IMR-90 (cell line): ENCODE data around the gene ATP6V0A4. TPM values are rescaled to one million over a fixed set of nuclear protein-coding genes. Genes with fewer than 3 reads are reported as not detected.

ENCODE experiments used
- ATAC-seq: fragments of 200-7000 bp; cut with Tn5 transposase; 2 replicates; pipeline ENCODE4 v1.9.1; 2020; ENCODE audit warnings: low read depth, mild to moderate bottlenecking, moderate library complexity
- BruUV-seq: library from RNA; stranded (reverse); fragments of 400-500 nt; replicated peaks from 2 replicates; lab custom pipeline; 2021; lab: Mats Ljungman, UMichigan
- CTCF ChIA-PET: fragments of 300-600 bp; formaldehyde crosslinking; extraction: SDS; loops from one replicate; lab custom pipeline; 2021; ENCODE audit warnings: antibody characterized with exemption; lab: Yijun Ruan, JAX
- POLR2A ChIA-PET: fragments of 300-600 bp; sonication (Branson Sonifier 250); formaldehyde crosslinking; loops from one replicate; lab custom pipeline; 2022; ENCODE audit warnings: antibody characterized with exemption; ENCODE audit not compliant: unreplicated experiment; lab: Charles Lee
- DNase-seq: peaks from one replicate; pipeline ENCODE4 v3.0.0; 2013
- H2AFZ ChIP-seq: replicated peaks from 2 replicates; pipeline ENCODE3; 2013; ENCODE audit warnings: low read length, mild to moderate bottlenecking; ENCODE audit not compliant: poor library complexity
- H2AK5ac ChIP-seq: 2 replicates; pipeline ENCODE4 v1.6.1; 2013; ENCODE audit warnings: low read depth, low read length, inconsistent platforms
- H2AK9ac ChIP-seq: replicated peaks from 2 replicates; pipeline ENCODE3; 2013; ENCODE audit warnings: mild to moderate bottlenecking, low read depth, low read length, moderate library complexity; ENCODE audit not compliant: poor library complexity
- H2BK120ac ChIP-seq: 2 replicates; pipeline ENCODE4 v1.6.1; 2013; ENCODE audit warnings: low read depth, low read length, inconsistent platforms
- H2BK15ac ChIP-seq: 3 replicates; pipeline ENCODE4 v1.6.1; 2013; ENCODE audit warnings: low read depth, low read length, inconsistent platforms
- H2BK20ac ChIP-seq: 2 replicates; pipeline ENCODE4 v1.6.1; 2013; ENCODE audit warnings: low read depth, mild to moderate bottlenecking, inconsistent platforms, low read length, moderate library complexity
- H2BK5ac ChIP-seq: 2 replicates; pipeline ENCODE4 v1.6.1; 2013; ENCODE audit warnings: mild to moderate bottlenecking, low read depth, low read length, inconsistent platforms; ENCODE audit not compliant: poor library complexity, severe bottlenecking
- H3K14ac ChIP-seq: replicated peaks from 2 replicates; pipeline ENCODE4 v1.6.1; 2013; ENCODE audit warnings: low read depth, low read length, inconsistent platforms
- H3K18ac ChIP-seq: 2 replicates; pipeline ENCODE4 v1.6.1; 2013; ENCODE audit warnings: low read depth, low read length, control low read depth
- H3K23ac ChIP-seq: 2 replicates; pipeline ENCODE4 v1.6.1; 2013; ENCODE audit warnings: low read depth, low read length, inconsistent platforms
- H3K27ac ChIP-seq: 2 replicates; pipeline ENCODE4 v1.5.1; 2013; ENCODE audit warnings: mild to moderate bottlenecking, control low read depth, low read length; ENCODE audit not compliant: insufficient read depth
- H3K27me3 ChIP-seq: 2 replicates; pipeline ENCODE4 v1.6.1; 2013; ENCODE audit warnings: low read length; ENCODE audit not compliant: control insufficient read depth, insufficient read depth
- H3K36me3 ChIP-seq: 2 replicates; pipeline ENCODE4 v1.6.1; 2013; ENCODE audit warnings: low read length, mixed read lengths; ENCODE audit not compliant: control insufficient read depth, insufficient read depth
- H3K4ac ChIP-seq: 2 replicates; pipeline ENCODE4 v1.6.1; 2013; ENCODE audit warnings: low read depth, low read length, inconsistent platforms
- H3K4me1 ChIP-seq: 2 replicates; pipeline ENCODE4 v1.6.1; 2013; ENCODE audit warnings: low read length, mixed read lengths; ENCODE audit not compliant: control insufficient read depth, insufficient read depth
- H3K4me2 ChIP-seq: 2 replicates; pipeline ENCODE4 v1.6.1; 2013; ENCODE audit warnings: low read depth, mild to moderate bottlenecking, control low read depth, low read length, moderate library complexity
- H3K4me3 ChIP-seq: 2 replicates; pipeline ENCODE4 v1.5.1; 2013; ENCODE audit warnings: low read depth, mild to moderate bottlenecking, control low read depth, low read length, moderate library complexity; ENCODE audit not compliant: insufficient read depth
- H3K56ac ChIP-seq: 2 replicates; pipeline ENCODE4 v1.6.1; 2013; ENCODE audit warnings: low read length, inconsistent platforms; ENCODE audit not compliant: insufficient read depth; ENCODE audit errors: extremely low read depth
- H3K79me1 ChIP-seq, 2 experiments: 2 replicates each; pipeline ENCODE4 v1.6.1; 2013; ENCODE audit warnings: low read length in 2 of 2, inconsistent platforms in 1 of 2, low read depth in 1 of 2
- H3K9ac ChIP-seq: 2 replicates; pipeline ENCODE4 v1.6.1; 2013; ENCODE audit warnings: low read depth, low read length, control low read depth
- H3K9me1 ChIP-seq: 2 replicates; pipeline ENCODE4 v1.6.1; 2013; ENCODE audit warnings: low read length, inconsistent platforms; ENCODE audit not compliant: insufficient read depth
- H3K9me3 ChIP-seq: 2 replicates; pipeline ENCODE4 v1.6.1; 2013; ENCODE audit warnings: low read length; ENCODE audit not compliant: control insufficient read depth, insufficient read depth
- H4K20me1 ChIP-seq: 2 replicates; pipeline ENCODE4 v1.6.1; 2013; ENCODE audit warnings: low read length, inconsistent platforms; ENCODE audit not compliant: insufficient read depth
- H4K5ac ChIP-seq: 2 replicates; pipeline ENCODE4 v1.6.1; 2013; ENCODE audit warnings: mild to moderate bottlenecking, low read depth, low read length, control low read depth
- H4K8ac ChIP-seq, 2 experiments: 2 replicates each; pipeline ENCODE4 v1.6.1; 2013; ENCODE audit warnings: low read depth in 2 of 2, low read length in 2 of 2, control low read depth in 1 of 2, inconsistent platforms in 1 of 2
- H4K91ac ChIP-seq: 2 replicates; pipeline ENCODE4 v1.6.1; 2013; ENCODE audit warnings: low read depth, low read length, inconsistent platforms; ENCODE audit not compliant: insufficient read depth
- BHLHE40 ChIP-seq: fragments of 150-350 bp; IDR thresholded peaks from 2 replicates; pipeline ENCODE4 v1.6.1; 2016; ENCODE audit warnings: mild to moderate bottlenecking, low read depth, low read length
- ELK1 ChIP-seq: fragments of 150-350 bp; IDR thresholded peaks from 2 replicates; pipeline ENCODE4 v1.6.1; 2016; ENCODE audit warnings: low read depth, mild to moderate bottlenecking, low read length, moderate library complexity, borderline replicate concordance
- FOS ChIP-seq: fragments of 150-350 bp; IDR thresholded peaks from 2 replicates; pipeline ENCODE4 v1.6.1; 2016; ENCODE audit warnings: low read depth, low read length
- MAFK ChIP-seq: IDR thresholded peaks from 2 replicates; pipeline ENCODE4 v1.6.1; 2012; ENCODE audit warnings: low read depth, low read length, improper control_type of control experiment
- MXI1 ChIP-seq: IDR thresholded peaks from 2 replicates; pipeline ENCODE4 v1.6.1; 2012; ENCODE audit warnings: low read depth, mild to moderate bottlenecking, low read length, moderate library complexity, borderline replicate concordance
- NFE2L2 ChIP-seq: fragments of 150-350 bp; IDR thresholded peaks from 2 replicates; pipeline ENCODE4 v1.6.1; 2016; ENCODE audit warnings: low read depth, mild to moderate bottlenecking, low read length
- RAD21 ChIP-seq: IDR thresholded peaks from 2 replicates; pipeline ENCODE4 v1.6.1; 2012; ENCODE audit warnings: low read length, improper control_type of control experiment
- SMC3 ChIP-seq: fragments of 150-350 bp; IDR thresholded peaks from 2 replicates; pipeline ENCODE4 v1.6.1; 2016; ENCODE audit warnings: low read depth, mild to moderate bottlenecking, antibody characterized with exemption, low read length, moderate library complexity
- WGBS, 2 experiments: methylation state at CpG; one replicate each; pipeline versions ENCODE4 v1.1.5 to v1.1.7; 2013; ENCODE audit warnings: missing lambda C conversion rate in 2 of 2; ENCODE audit not compliant: insufficient read length in 1 of 2; ENCODE audit errors: extremely low coverage in 2 of 2; 5-methylcytosine and 5-hydroxymethylcytosine counted together
- dilution Hi-C: fragments of 300-500 bp; cut with HindIII; formaldehyde crosslinking; loops from one replicate; pipeline ENCODE4 v1.14.3; 2018; ENCODE audit warnings: low sequenced_read_pairs; ENCODE audit not compliant: unreplicated experiment
- in situ Hi-C: fragments of 300-500 bp; cut with MboI; formaldehyde crosslinking; loops from 3 replicates; pipeline ENCODE4 v1.14.3; 2019; ENCODE audit warnings: low sequenced_read_pairs, inconsistent platforms, mixed read lengths
- intact Hi-C: fragments of 100-400 bp; cut with micrococcal nuclease; formaldehyde crosslinking; loops from 2 replicates; pipeline ENCODE4 v1.10.0; 2022
- polyA plus RNA-seq, 3 experiments: library from polyadenylated mRNA; depleted of rRNA; stranded (reverse); fragments of >200 nt; gene quantifications; 2 replicates each; pipeline ENCODE4 v1.2.3, GENCODE V29; 2012; ENCODE audit warnings: low replicate concordance in 1 of 3
- total RNA-seq: library from RNA; depleted of rRNA; stranded (reverse); fragments of >200 nt; gene quantifications from 2 replicates; pipeline ENCODE4 v1.2.3, GENCODE V29; 2012

ATP6V0A4 gene
- total and polyA plus RNA-seq, 2 of the 4 experiments (the other 2 are of a cell fraction): 0.05 to 0.18 TPM

DNA sequence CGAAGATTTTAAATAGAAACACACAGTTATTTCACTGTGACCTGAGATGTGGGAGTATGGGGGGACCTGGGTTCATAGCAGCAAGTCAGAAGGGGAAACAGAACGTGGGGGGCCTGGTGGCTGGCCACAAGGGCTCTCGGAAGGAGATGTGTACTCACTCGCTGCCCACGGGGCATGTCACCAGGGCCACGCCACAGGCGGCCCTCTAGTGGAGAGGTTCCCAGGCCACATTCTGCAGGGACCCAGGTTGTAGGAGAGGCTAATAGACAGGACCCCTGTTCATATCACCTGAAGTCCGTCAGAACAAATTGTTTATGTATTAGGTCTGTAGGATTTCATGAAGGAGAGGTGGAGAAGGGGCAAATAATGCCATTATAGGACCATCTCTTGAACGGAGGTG lies 71.7 kb downstream of the ATP6V0A4 start:
- no peak overlapping the region for H2AK9ac ChIP-seq
- no peak overlapping the region for H4K91ac ChIP-seq
- no peak overlapping the region for H3K4ac ChIP-seq
- no TSS peak for BruUV-seq
- H4K20me1 ChIP-seq: no peaks in the 10 kb centered on the region
- H4K8ac ChIP-seq: no peak overlapping the region
- no peak overlapping the region for H2BK15ac ChIP-seq
- H3K36me3 ChIP-seq: no peaks in the 10 kb centered on the region
- no peak overlapping the region for H3K18ac ChIP-seq
- intact Hi-C loops: no loop called here
- ChIA-PET CTCF (no interaction called here), POLR2A (interaction anchor here (0.5 kb wide), 1 partner anchor 522 kb away, joined by 4 read pairs; no protein-coding TSS in a partner anchor)
- 60% methylated on average over 4 of the region's 9 CpGs; no CpG with 5 or more reads in 1 of the 2 experiments for WGBS, 2 experiments
- no peak for TF ChIP-seq MAFK
- no peak for TF ChIP-seq NFE2L2
- no peak for TF ChIP-seq SMC3
- no peak for TF ChIP-seq ELK1
- TF ChIP-seq BHLHE40: no peak
- TF ChIP-seq MXI1: no peak
- TF ChIP-seq FOS: no peak
- no peak for TF ChIP-seq RAD21
- no peaks in the 10 kb centered on the region for H3K79me1 ChIP-seq
- no peak overlapping the region for H3K27ac ChIP-seq
- no peak for DNase-seq
- H3K4me3 ChIP-seq: no peak overlapping the region
- no peak overlapping the region for H2AK5ac ChIP-seq
- no peaks in the 10 kb centered on the region for H3K9me1 ChIP-seq
- H3K27me3 ChIP-seq: no peaks in the 10 kb centered on the region
- no peak overlapping the region for H4K5ac ChIP-seq
- no peak overlapping the region for H3K4me2 ChIP-seq
- H3K56ac ChIP-seq: no peak overlapping the region
- no peak overlapping the region for H3K23ac ChIP-seq
- no peak overlapping the region for H2BK5ac ChIP-seq
- H3K9me3 ChIP-seq: peaks cover 7% of the 10 kb centered on the region; the same call in 1 of the 2 replicates
- H2AFZ ChIP-seq: no peak overlapping the region
- H3K14ac ChIP-seq: no peak overlapping the region
- ATAC-seq: no peak
- H3K4me1 ChIP-seq: no peaks in the 10 kb centered on the region
- H2BK20ac ChIP-seq: no peak overlapping the region
- H3K9ac ChIP-seq: no peak overlapping the region
- dilution Hi-C loops: no loop called here
- in situ Hi-C loops: loop anchor here (25.0 kb wide), 1 partner anchor 1114 kb away; no protein-coding TSS in a partner anchor
- H2BK120ac ChIP-seq: no peak overlapping the region
